GM12878 (cell line): ENCODE data around the gene MEIS2.

ENCODE experiments used
- BHLHE40 ChIP-seq, 2 experiments: fragments of 450-650 bp in 1 of 2; IDR thresholded peaks; 2 replicates each; pipeline ENCODE4 v1.6.1; 2011 to 2017; ENCODE audit warnings: low read depth in 2 of 2, borderline replicate concordance in 1 of 2, improper control_type of control experiment in 1 of 2, low read length in 1 of 2, mild to moderate bottlenecking in 1 of 2
- POLR2A ChIP-seq: IDR thresholded peaks from 2 replicates; pipeline ENCODE4 v1.6.1; 2011; ENCODE audit warnings: low read depth, mild to moderate bottlenecking, low read length
- POLR2AphosphoS2 ChIP-seq: IDR thresholded peaks from 2 replicates; pipeline ENCODE4 v1.6.1; 2011; ENCODE audit warnings: low read depth, mild to moderate bottlenecking, low read length, improper control_type of control experiment, moderate library complexity
- TF ChIP-seq, protein P1 (sequence below): fragments of 450-650 bp; IDR thresholded peaks from 2 replicates; pipeline ENCODE4 v1.6.1; 2016; ENCODE audit warnings: mild to moderate bottlenecking
- TF ChIP-seq, protein P2 (sequence below), 3 experiments: IDR thresholded peaks in 2 of 3; conservative IDR thresholded peaks in 1 of 3; 2 replicates each; pipeline ENCODE4 v1.5.1; 2011; ENCODE audit warnings: low read depth in 3 of 3, low read length in 3 of 3, mild to moderate bottlenecking in 3 of 3, control low read depth in 2 of 3, moderate library complexity in 2 of 3, inconsistent platforms in 1 of 3, mixed read lengths in 1 of 3; ENCODE audit not compliant: control insufficient read depth in 2 of 3, insufficient read depth in 1 of 3; ENCODE audit errors: extremely low read depth in 1 of 3
- TF ChIP-seq, protein P3 (sequence below): fragments of 450-650 bp; formaldehyde crosslinking; IDR thresholded peaks from 2 replicates; pipeline ENCODE4 v1.5.0; 2022; ENCODE audit warnings: mild to moderate bottlenecking, missing genetic modification characterization
- TF ChIP-seq, protein P4 (sequence below): IDR thresholded peaks from 2 replicates; pipeline ENCODE4 v1.6.1; 2011; ENCODE audit warnings: mild to moderate bottlenecking, low read depth, low read length, moderate library complexity; ENCODE audit not compliant: insufficient replicate concordance

DNA sequence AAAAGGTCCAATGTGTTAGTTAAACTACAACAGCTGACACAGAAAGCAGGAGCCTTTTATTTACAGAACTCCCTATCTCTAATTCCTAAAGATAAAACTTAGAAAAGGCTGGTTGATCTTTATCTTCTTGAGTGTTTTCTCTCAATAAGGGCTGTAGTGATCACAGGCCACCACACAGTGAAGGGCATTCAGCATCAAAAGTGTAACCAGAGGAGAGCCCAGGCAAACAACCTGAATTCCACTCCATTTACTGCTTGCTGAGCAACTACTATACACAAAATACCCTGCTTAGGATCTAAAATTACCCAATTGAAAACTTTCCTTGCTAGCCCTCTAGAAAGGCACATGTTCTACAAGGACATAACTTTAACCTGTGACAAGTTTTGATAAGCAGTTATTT, 122.7 kb downstream of the MEIS2 start:
- TF ChIP-seq, protein P1, sequence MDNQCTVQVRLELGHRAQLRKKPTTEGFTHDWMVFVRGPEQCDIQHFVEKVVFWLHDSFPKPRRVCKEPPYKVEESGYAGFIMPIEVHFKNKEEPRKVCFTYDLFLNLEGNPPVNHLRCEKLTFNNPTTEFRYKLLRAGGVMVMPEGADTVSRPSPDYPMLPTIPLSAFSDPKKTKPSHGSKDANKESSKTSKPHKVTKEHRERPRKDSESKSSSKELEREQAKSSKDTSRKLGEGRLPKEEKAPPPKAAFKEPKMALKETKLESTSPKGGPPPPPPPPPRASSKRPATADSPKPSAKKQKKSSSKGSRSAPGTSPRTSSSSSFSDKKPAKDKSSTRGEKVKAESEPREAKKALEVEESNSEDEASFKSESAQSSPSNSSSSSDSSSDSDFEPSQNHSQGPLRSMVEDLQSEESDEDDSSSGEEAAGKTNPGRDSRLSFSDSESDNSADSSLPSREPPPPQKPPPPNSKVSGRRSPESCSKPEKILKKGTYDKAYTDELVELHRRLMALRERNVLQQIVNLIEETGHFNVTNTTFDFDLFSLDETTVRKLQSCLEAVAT, result no peak
- TF ChIP-seq, protein P2, sequence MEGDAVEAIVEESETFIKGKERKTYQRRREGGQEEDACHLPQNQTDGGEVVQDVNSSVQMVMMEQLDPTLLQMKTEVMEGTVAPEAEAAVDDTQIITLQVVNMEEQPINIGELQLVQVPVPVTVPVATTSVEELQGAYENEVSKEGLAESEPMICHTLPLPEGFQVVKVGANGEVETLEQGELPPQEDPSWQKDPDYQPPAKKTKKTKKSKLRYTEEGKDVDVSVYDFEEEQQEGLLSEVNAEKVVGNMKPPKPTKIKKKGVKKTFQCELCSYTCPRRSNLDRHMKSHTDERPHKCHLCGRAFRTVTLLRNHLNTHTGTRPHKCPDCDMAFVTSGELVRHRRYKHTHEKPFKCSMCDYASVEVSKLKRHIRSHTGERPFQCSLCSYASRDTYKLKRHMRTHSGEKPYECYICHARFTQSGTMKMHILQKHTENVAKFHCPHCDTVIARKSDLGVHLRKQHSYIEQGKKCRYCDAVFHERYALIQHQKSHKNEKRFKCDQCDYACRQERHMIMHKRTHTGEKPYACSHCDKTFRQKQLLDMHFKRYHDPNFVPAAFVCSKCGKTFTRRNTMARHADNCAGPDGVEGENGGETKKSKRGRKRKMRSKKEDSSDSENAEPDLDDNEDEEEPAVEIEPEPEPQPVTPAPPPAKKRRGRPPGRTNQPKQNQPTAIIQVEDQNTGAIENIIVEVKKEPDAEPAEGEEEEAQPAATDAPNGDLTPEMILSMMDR (IDR thresholded peaks at IDR 0.05 in 2 of 3, conservative IDR thresholded peaks at IDR 0.05 in 1 of 3; ENCODE audit: control insufficient read depth in 2 of 3, extremely low read depth in 1 of 3, insufficient read depth in 1 of 3, low read depth in 3 of 3, low read length in 3 of 3), result no peak
- TF ChIP-seq POLR2AphosphoS2 (no peak), BHLHE40 (IDR thresholded peaks at IDR 0.05; ENCODE audit: borderline replicate concordance in 1 of 2, low read depth in 2 of 2, low read length in 1 of 2) (no peak), POLR2A (no peak)
- TF ChIP-seq, protein P3, sequence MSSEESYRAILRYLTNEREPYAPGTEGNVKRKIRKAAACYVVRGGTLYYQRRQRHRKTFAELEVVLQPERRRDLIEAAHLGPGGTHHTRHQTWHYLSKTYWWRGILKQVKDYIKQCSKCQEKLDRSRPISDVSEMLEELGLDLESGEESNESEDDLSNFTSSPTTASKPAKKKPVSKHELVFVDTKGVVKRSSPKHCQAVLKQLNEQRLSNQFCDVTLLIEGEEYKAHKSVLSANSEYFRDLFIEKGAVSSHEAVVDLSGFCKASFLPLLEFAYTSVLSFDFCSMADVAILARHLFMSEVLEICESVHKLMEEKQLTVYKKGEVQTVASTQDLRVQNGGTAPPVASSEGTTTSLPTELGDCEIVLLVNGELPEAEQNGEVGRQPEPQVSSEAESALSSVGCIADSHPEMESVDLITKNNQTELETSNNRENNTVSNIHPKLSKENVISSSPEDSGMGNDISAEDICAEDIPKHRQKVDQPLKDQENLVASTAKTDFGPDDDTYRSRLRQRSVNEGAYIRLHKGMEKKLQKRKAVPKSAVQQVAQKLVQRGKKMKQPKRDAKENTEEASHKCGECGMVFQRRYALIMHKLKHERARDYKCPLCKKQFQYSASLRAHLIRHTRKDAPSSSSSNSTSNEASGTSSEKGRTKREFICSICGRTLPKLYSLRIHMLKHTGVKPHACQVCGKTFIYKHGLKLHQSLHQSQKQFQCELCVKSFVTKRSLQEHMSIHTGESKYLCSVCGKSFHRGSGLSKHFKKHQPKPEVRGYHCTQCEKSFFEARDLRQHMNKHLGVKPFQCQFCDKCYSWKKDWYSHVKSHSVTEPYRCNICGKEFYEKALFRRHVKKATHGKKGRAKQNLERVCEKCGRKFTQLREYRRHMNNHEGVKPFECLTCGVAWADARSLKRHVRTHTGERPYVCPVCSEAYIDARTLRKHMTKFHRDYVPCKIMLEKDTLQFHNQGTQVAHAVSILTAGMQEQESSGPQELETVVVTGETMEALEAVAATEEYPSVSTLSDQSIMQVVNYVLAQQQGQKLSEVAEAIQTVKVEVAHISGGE (CRISPR knock-in tag), result no peak
- TF ChIP-seq, protein P4, sequence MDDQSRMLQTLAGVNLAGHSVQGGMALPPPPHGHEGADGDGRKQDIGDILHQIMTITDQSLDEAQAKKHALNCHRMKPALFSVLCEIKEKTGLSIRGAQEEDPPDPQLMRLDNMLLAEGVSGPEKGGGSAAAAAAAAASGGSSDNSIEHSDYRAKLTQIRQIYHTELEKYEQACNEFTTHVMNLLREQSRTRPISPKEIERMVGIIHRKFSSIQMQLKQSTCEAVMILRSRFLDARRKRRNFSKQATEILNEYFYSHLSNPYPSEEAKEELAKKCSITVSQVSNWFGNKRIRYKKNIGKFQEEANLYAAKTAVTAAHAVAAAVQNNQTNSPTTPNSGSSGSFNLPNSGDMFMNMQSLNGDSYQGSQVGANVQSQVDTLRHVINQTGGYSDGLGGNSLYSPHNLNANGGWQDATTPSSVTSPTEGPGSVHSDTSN, result no peak
